NCI-H2196 treated with DMSO at 0.1 percent for 48 hours (cell line): Measurements from ENCODE around the gene NBPF1.
"Not testable (repeated sequence)": the region's sequence is repeated elsewhere in the genome, so short reads cannot be mapped to it uniquely, and the experiment has no call there.

Experiments used
- DNase-seq: peaks from one replicate; lab custom pipeline; 2025; ENCODE audit not compliant: unreplicated experiment; lab: John Stamatoyannopoulos, UW

NBPF1 gene

GRCh38 chr1:16642025-16642966, 28.9 kb upstream of the NBPF1 start:
- DNase-seq = not testable (repeated sequence)

- not testable (repeated sequence) for DNase-seq
Observed at GRCh38 chr1:16641159-16641975, 28.0 kb upstream of the NBPF1 start.

- DNase-seq = peak; percentile 57
Observed at GRCh38 chr1:16639091-16640031, 26.0 kb upstream of the NBPF1 start.

GRCh38 chr1:16637941-16638778, 24.8 kb upstream of the NBPF1 start:
- not testable (repeated sequence) for DNase-seq

- not testable (repeated sequence) for DNase-seq
Observed at GRCh38 chr1:16636551-16637195, 23.3 kb upstream of the NBPF1 start.

GRCh38 chr1:16635959-16636358, 22.6 kb upstream of the NBPF1 start:
- not testable (repeated sequence) for DNase-seq

- DNase-seq = not testable (repeated sequence)
Observed at GRCh38 chr1:16633540-16634282, 20.3 kb upstream of the NBPF1 start.

- DNase-seq = not testable (repeated sequence)
Observed at GRCh38 chr1:16632044-16632850, 18.9 kb upstream of the NBPF1 start.

GRCh38 chr1:16631248-16632043, 18.1 kb upstream of the NBPF1 start:
- DNase-seq = no peak

- DNase-seq = no peak
Observed at GRCh38 chr1:16630661-16631247, 17.4 kb upstream of the NBPF1 start.

GRCh38 chr1:16629916-16630530, 16.7 kb upstream of the NBPF1 start:
- not testable (repeated sequence) for DNase-seq

GRCh38 chr1:16628361-16629111, 15.2 kb upstream of the NBPF1 start:
- no peak for DNase-seq

- not testable (repeated sequence) for DNase-seq
Observed at GRCh38 chr1:16626409-16626983, 13.1 kb upstream of the NBPF1 start.

GRCh38 chr1:16625497-16626408, 12.4 kb upstream of the NBPF1 start:
- no peak for DNase-seq
